B cell (primary cell): ENCODE measurements around the gene MYL6B. TPM values are rescaled to one million over a fixed set of nuclear protein-coding genes. Genes with fewer than 3 reads are reported as not detected.

ENCODE experiments used
- ATAC-seq: fragments of 200-7000 bp; cut with Tn5 transposase; one replicate; pipeline ENCODE4 v1.10.0; 2021; ENCODE audit warnings: low read depth, mild to moderate bottlenecking, moderate number of reproducible peaks, moderate library complexity
- CTCF ChIA-PET: fragments of 350-600 bp; sonication (Branson Sonifier 250); formaldehyde crosslinking; loops from one replicate; lab custom pipeline; 2021; ENCODE audit warnings: antibody characterized with exemption, inconsistent platforms; lab: Charles Lee
- POLR2A ChIA-PET: fragments of 350-600 bp; sonication (Branson Sonifier 250); formaldehyde crosslinking; loops from one replicate; lab custom pipeline; 2021; ENCODE audit warnings: antibody characterized with exemption; lab: Charles Lee
- DNase-seq: peaks from one replicate; pipeline ENCODE4 v3.0.0; 2013
- H2AFZ ChIP-seq: 2 replicates; pipeline ENCODE4 v1.6.1; 2012; ENCODE audit warnings: mild to moderate bottlenecking, low read depth, low read length; ENCODE audit not compliant: insufficient read depth, poor library complexity, severe bottlenecking
- H3K27ac ChIP-seq, 2 donors: 1 replicate in 1 of 2; 2 replicates in 1 of 2; pipeline ENCODE4 v1.5.1; 2012 to 2013; ENCODE audit warnings: low read length in 2 of 2, mild to moderate bottlenecking in 2 of 2, moderate library complexity in 1 of 2
- H3K27me3 ChIP-seq, 4 experiments: fragments of 200-600 bp in 1 of 4; sonication (generic) in 1 of 4; replicated peaks in 1 of 4; 1 replicate in 2 of 4; 2 replicates in 2 of 4; pipeline versions ENCODE4 v1.6.1 to v1.7.0; 2013 to 2016; ENCODE audit warnings: low read length in 3 of 4, mild to moderate bottlenecking in 2 of 4, mixed read lengths in 1 of 4, moderate library complexity in 1 of 4; ENCODE audit not compliant: insufficient read depth in 4 of 4, control insufficient read depth in 3 of 4; ENCODE audit errors: control extremely low read depth in 1 of 4
- H3K36me3 ChIP-seq, 2 experiments: replicated peaks in 1 of 2; 1 replicate in 1 of 2; 2 replicates in 1 of 2; pipeline versions ENCODE4 v1.6.1 to v1.7.1; 2013; ENCODE audit warnings: low read length in 1 of 2; ENCODE audit not compliant: insufficient read depth in 2 of 2, control insufficient read depth in 1 of 2; ENCODE audit errors: control extremely low read depth in 1 of 2, extremely low read depth in 1 of 2
- H3K4me1 ChIP-seq, 2 donors: fragments of 200-600 bp in 1 of 2; sonication (generic) in 1 of 2; 1 replicate in 1 of 2; 2 replicates in 1 of 2; pipeline versions ENCODE4 v1.5.1 to v1.6.1; 2013 to 2017; ENCODE audit warnings: low read length in 2 of 2; ENCODE audit not compliant: control insufficient read depth in 2 of 2, insufficient read depth in 2 of 2
- H3K4me2 ChIP-seq: replicated peaks from 2 replicates; pipeline ENCODE3; 2012; ENCODE audit warnings: mild to moderate bottlenecking, low read depth, low read length; ENCODE audit not compliant: poor library complexity, severe bottlenecking
- H3K4me3 ChIP-seq, 5 experiments: fragments of 200-600 bp in 1 of 5; sonication (generic) in 1 of 5; 1 replicate in 3 of 5; 2 replicates in 2 of 5; pipeline versions ENCODE4 v1.5.1 to v1.7.0; 2011 to 2016; ENCODE audit warnings: low read length in 4 of 5, mild to moderate bottlenecking in 4 of 5, low read depth in 2 of 5, control low read depth in 1 of 5, moderate library complexity in 1 of 5; ENCODE audit not compliant: insufficient read depth in 1 of 5; ENCODE audit errors: control extremely low read depth in 1 of 5, extremely low read depth in 1 of 5
- H3K79me2 ChIP-seq: fragments of 200-600 bp; sonication (generic); one replicate; pipeline ENCODE4 v1.6.0; 2016; ENCODE audit warnings: low read length; ENCODE audit not compliant: control insufficient read depth, insufficient read depth
- H3K9ac ChIP-seq: fragments of 200-600 bp; sonication (generic); 2 replicates; pipeline ENCODE4 v1.6.1; 2017; ENCODE audit warnings: mild to moderate bottlenecking, low read length, moderate library complexity
- H3K9me3 ChIP-seq, 3 donors: one replicate each; pipeline versions ENCODE4 v1.6.1 to v1.7.1; 2013; ENCODE audit warnings: low read length in 2 of 3; ENCODE audit not compliant: control insufficient read depth in 2 of 3, insufficient read depth in 1 of 3; ENCODE audit errors: control extremely low read depth in 1 of 3
- H4K20me1 ChIP-seq: 2 replicates; pipeline ENCODE4 v1.6.0; 2012; ENCODE audit warnings: mild to moderate bottlenecking, low read length; ENCODE audit not compliant: insufficient read depth, control insufficient read depth, poor library complexity, severe bottlenecking
- H3K27ac Mint-ChIP-seq: one replicate; pipeline ENCODE4 v1.8.0; 2021; ENCODE audit warnings: mixed read lengths
- H3K27me3 Mint-ChIP-seq: one replicate; pipeline ENCODE4 v1.8.0; 2021; ENCODE audit warnings: mixed read lengths
- H3K4me1 Mint-ChIP-seq: one replicate; pipeline ENCODE4 v1.8.0; 2021; ENCODE audit warnings: mixed read lengths
- H3K4me3 Mint-ChIP-seq: one replicate; pipeline ENCODE4 v1.8.0; 2021; ENCODE audit warnings: mixed read lengths
- H3K9me3 Mint-ChIP-seq: one replicate; pipeline ENCODE4 v1.8.0; 2022; ENCODE audit warnings: mixed read lengths; ENCODE audit not compliant: insufficient read depth
- CTCF ChIP-seq: fragments of 200-600 bp; IDR thresholded peaks from one replicate; pipeline ENCODE4 v1.8.0; 2022; ENCODE audit warnings: antibody characterized with exemption, mild to moderate bottlenecking
- EZH2 ChIP-seq: IDR thresholded peaks from 2 replicates; pipeline ENCODE4 v1.6.1; 2012; ENCODE audit warnings: borderline replicate concordance, low read depth, mild to moderate bottlenecking, moderate library complexity, low read length; ENCODE audit not compliant: insufficient read depth, poor library complexity, severe bottlenecking
- WGBS: methylation state at CpG from one replicate; pipeline ENCODE4 v1.1.5; 2013; ENCODE audit warnings: missing lambda C conversion rate; ENCODE audit not compliant: insufficient coverage; 5-methylcytosine and 5-hydroxymethylcytosine counted together
- intact Hi-C: fragments of 100-400 bp; cut with micrococcal nuclease; formaldehyde crosslinking; loops from one replicate; pipeline ENCODE4 v1.10.0; 2022
- polyA plus RNA-seq: library from polyadenylated mRNA; depleted of rRNA; stranded (reverse); fragments of >200 nt; gene quantifications from 2 replicates; pipeline ENCODE4 v1.2.3, GENCODE V29; 2012
- total RNA-seq, 2 donors: library from RNA; stranded (reverse); fragments of 120-200 nt in 1 of 2; gene quantifications; 1 replicate in 1 of 2; 2 replicates in 1 of 2; pipeline versions ENCODE4 v1.2.3 to v1.2.4, GENCODE V29; 2013 to 2022

MYL6B gene
- total and polyA plus RNA-seq, 2 donors (not counting 1 experiment from before 2014, with no cell fraction given): 25.7 to 27.8 TPM

GRCh38 chr12:56186957-56187356, 34.6 kb downstream of the MYL6B start:
- H3K4me3 Mint-ChIP-seq: peak overlapping the region; percentile 35

More at GRCh38 chr12:56186957-56187356, 34.6 kb downstream of the MYL6B start:
- Histone ChIP-seq H3K9me3 (no peaks in the 10 kb centered on the region), H3K79me2 (peaks cover 29% of the 10 kb centered on the region), H3K36me3 (peaks cover 4 to 38% of the 10 kb centered on the region in 2 experiments), H3K27ac (no peak overlapping the region), H3K27me3 (no peaks in the 10 kb centered on the region), H3K9ac (no peak overlapping the region), H2AFZ (no peak overlapping the region), H3K4me1 (peaks cover 19 to 30% of the 10 kb centered on the region in 2 donors), H3K4me3 (no peak overlapping the region), H3K4me2 (peak overlapping the region; percentile 4), H4K20me1 (no peaks in the 10 kb centered on the region)
- ATAC-seq: no peak
- Mint-ChIP-seq H3K9me3 (no peaks in the 10 kb centered on the region), H3K27ac (no peak overlapping the region), H3K27me3 (no peaks in the 10 kb centered on the region), H3K4me1 (peaks cover 38% of the 10 kb centered on the region)
- TF ChIP-seq CTCF: no peak
- TF ChIP-seq EZH2: no peak
- CTCF ChIA-PET: interaction anchor here (1.1 to 6.7 kb wide), 4 partner anchors 25 to 448 kb away, joined by 3 to 247 read pairs (median 14); partner anchors contain the start of genes ESYT1, RPL41 and ZC3H10
- POLR2A ChIA-PET: interaction anchor here (0.9 kb wide), 1 partner anchor 69 kb away, joined by 4 read pairs; the partner anchor contains the start of gene ZC3H10
- no CpG with 5 or more reads among the region's 2 CpGs for WGBS
- intact Hi-C loops: loop anchor here (10.0 kb wide), 1 partner anchor 142 kb away; the partner anchor contains the start of gene RPS26
- no peak for DNase-seq
